ENCODE measurements around the gene SYTL3. TPM values are rescaled to one million over a fixed set of nuclear protein-coding genes. Genes with fewer than 3 reads are reported as not detected.

The SYTL3 gene
- polyA plus RNA-seq, 1 donor (not counting 4 experiments of a cell fraction or from before 2014, with no cell fraction given) = 1.4 TPM

- no peak for DNase-seq (ENCODE audit: low read depth, low spot score)
- Histone ChIP-seq H3K79me2 (ENCODE audit: control insufficient read depth, insufficient read depth, low read length) (peaks cover 47% of the 10 kb centered on the region), H3K36me3 (ENCODE audit: control insufficient read depth in 2 of 2, extremely low read depth in 1 of 2, insufficient read depth in 2 of 2, low read length in 2 of 2) (peaks cover 71 to 88% of the 10 kb centered on the region in 2 experiments)
Observed at GRCh38 chr6:158772851-158773371, 123.1 kb downstream of the SYTL3 start.

GRCh38 chr6:158773581-158774449, 124.0 kb downstream of the SYTL3 start:
- TF ChIP-seq EZH2 (IDR thresholded peaks at IDR 0.05; ENCODE audit: low read length) = no peak
- TF ChIP-seq CTCF (optimal IDR thresholded peaks at IDR 0.05 in 1 of 3, IDR thresholded peaks at IDR 0.05 in 1 of 3, conservative IDR thresholded peaks at IDR 0.05 in 1 of 3; ENCODE audit: extremely low read depth in 1 of 3, insufficient read depth in 2 of 3, low read length in 3 of 3) = no peak
- H4K20me1 ChIP-seq (ENCODE audit: control insufficient read depth, extremely low read depth, insufficient read depth, low read length) = peaks cover 7% of the 10 kb centered on the region
- H3K4me1 ChIP-seq (ENCODE audit: control insufficient read depth, extremely low read depth, insufficient read depth, low read length) = peaks cover 25% of the 10 kb centered on the region
- H3K4me3 ChIP-seq (ENCODE audit: control insufficient read depth in 2 of 3, extremely low read depth in 1 of 3, insufficient read depth in 2 of 3, low read depth in 1 of 3, low read length in 3 of 3) = no peak overlapping the region
- peaks cover 56% of the 10 kb centered on the region for H3K79me2 ChIP-seq (ENCODE audit: control insufficient read depth, insufficient read depth, low read length)
- peak overlapping the region; percentile 29 for H3K9ac ChIP-seq (ENCODE audit: control insufficient read depth, extremely low read depth, insufficient read depth, low read length)
- peaks cover 68 to 85% of the 10 kb centered on the region in 2 experiments for H3K36me3 ChIP-seq (ENCODE audit: control insufficient read depth in 2 of 2, extremely low read depth in 1 of 2, insufficient read depth in 2 of 2, low read length in 2 of 2)
- peak overlapping the region; percentile 74 for H3K27ac ChIP-seq (ENCODE audit: control insufficient read depth, insufficient read depth, low read length)
- H2AFZ ChIP-seq (ENCODE audit: control insufficient read depth, low read length) = no peak overlapping the region
- H3K4me2 ChIP-seq (ENCODE audit: control insufficient read depth, extremely low read depth, insufficient read depth, low read depth, low read length) = peak overlapping the region; percentile 48
- no peak for DNase-seq (ENCODE audit: low read depth, low spot score)
- dilution Hi-C loops (cut with MboI; ENCODE audit: extremely low pct_ligation_motif_present, low sequenced_read_pairs) = no loop called here
- no peaks in the 10 kb centered on the region for H3K9me3 ChIP-seq (ENCODE audit: control insufficient read depth, low read depth, low read length)
- peaks cover 8% of the 10 kb centered on the region for H3K9me1 ChIP-seq (ENCODE audit: control insufficient read depth, extremely low read depth, insufficient read depth, low read length)
- H3K27me3 ChIP-seq (ENCODE audit: control insufficient read depth, extremely low read depth, insufficient read depth, low read length) = no peaks in the 10 kb centered on the region
- no peak for FAIRE-seq

More at GRCh38 chr6:158772851-158773371, 123.1 kb downstream of the SYTL3 start:
- Histone ChIP-seq H3K9ac (ENCODE audit: control insufficient read depth, extremely low read depth, insufficient read depth, low read length) (peak overlapping the region; percentile 35), H3K27me3 (ENCODE audit: control insufficient read depth, extremely low read depth, insufficient read depth, low read length) (no peaks in the 10 kb centered on the region), H2AFZ (ENCODE audit: control insufficient read depth, low read length) (no peak overlapping the region), H4K20me1 (ENCODE audit: control insufficient read depth, extremely low read depth, insufficient read depth, low read length) (peaks cover 7% of the 10 kb centered on the region), H3K27ac (ENCODE audit: control insufficient read depth, insufficient read depth, low read length) (peak overlapping the region; percentile 74), H3K4me1 (ENCODE audit: control insufficient read depth, extremely low read depth, insufficient read depth, low read length) (peaks cover 25% of the 10 kb centered on the region), H3K4me3 (ENCODE audit: control insufficient read depth in 2 of 3, extremely low read depth in 1 of 3, insufficient read depth in 2 of 3, low read depth in 1 of 3, low read length in 3 of 3) (no peak overlapping the region), H3K4me2 (ENCODE audit: control insufficient read depth, extremely low read depth, insufficient read depth, low read depth, low read length) (peak overlapping the region; percentile 48), H3K9me1 (ENCODE audit: control insufficient read depth, extremely low read depth, insufficient read depth, low read length) (peaks cover 8% of the 10 kb centered on the region), H3K9me3 (ENCODE audit: control insufficient read depth, low read depth, low read length) (no peaks in the 10 kb centered on the region)
- dilution Hi-C loops (cut with MboI; ENCODE audit: extremely low pct_ligation_motif_present, low sequenced_read_pairs) = no loop called here
- no peak for TF ChIP-seq CTCF (optimal IDR thresholded peaks at IDR 0.05 in 1 of 3, IDR thresholded peaks at IDR 0.05 in 1 of 3, conservative IDR thresholded peaks at IDR 0.05 in 1 of 3; ENCODE audit: extremely low read depth in 1 of 3, insufficient read depth in 2 of 3, low read length in 3 of 3)
- TF ChIP-seq EZH2 (IDR thresholded peaks at IDR 0.05; ENCODE audit: low read length) = no peak
- no peak for FAIRE-seq

All from keratinocyte (primary cell).